ENCODE data around the gene AP3M1.

Gene AP3M1

GRCh38 chr10:74093530-74094164 lies 57.0 kb downstream of the AP3M1 start:
- Histone ChIP-seq H3K36me3 (peaks cover 57 to 93% (median 78%) of the 10 kb centered on the region in 3 donors), H3K4me3 (no peak overlapping the region)
- no peak for DNase-seq

GRCh38 chr10:74092372-74092771 lies 58.3 kb downstream of the AP3M1 start:
- Histone ChIP-seq H3K36me3 (peaks cover 50 to 83% (median 66%) of the 10 kb centered on the region in 3 donors), H3K4me1 (peaks cover 0 to 7% (median 0%) of the 10 kb centered on the region in 4 donors), H3K9me3 (no peaks in the 10 kb centered on the region), H3K27me3 (no peaks in the 10 kb centered on the region), H3K27ac (no peak overlapping the region), H3K4me3 (no peak overlapping the region)
- no peak for DNase-seq
- TF ChIP-seq CTCF (IDR thresholded peaks at IDR 0.05): no peak
- intact Hi-C loops (cut with DNase I; ENCODE audit: low total_unique reads): no loop called here

More at GRCh38 chr10:74093530-74094164, 57.0 kb downstream of the AP3M1 start:
- intact Hi-C loops (cut with DNase I; ENCODE audit: low total_unique reads): no loop called here
- Histone ChIP-seq H3K27me3 (no peaks in the 10 kb centered on the region), H3K4me1 (peaks cover 0 to 7% (median 0%) of the 10 kb centered on the region in 4 donors), H3K27ac (no peak overlapping the region), H3K9me3 (no peaks in the 10 kb centered on the region)
- no peak for TF ChIP-seq CTCF (IDR thresholded peaks at IDR 0.05)

- Histone ChIP-seq H3K4me3 (no peak overlapping the region), H3K27me3 (no peaks in the 10 kb centered on the region), H3K27ac (no peak overlapping the region), H3K9me3 (no peaks in the 10 kb centered on the region), H3K36me3 (peaks cover 32 to 73% (median 41%) of the 10 kb centered on the region in 3 donors), H3K4me1 (peaks cover 0 to 19% (median 0%) of the 10 kb centered on the region in 4 donors)
- intact Hi-C loops (cut with DNase I; ENCODE audit: low total_unique reads): loop anchor here (10.0 kb wide), 1 partner anchor 204 kb away; no protein-coding TSS in a partner anchor
- no peak for TF ChIP-seq CTCF (IDR thresholded peaks at IDR 0.05)
- DNase-seq: no peak
These were observed 61.9 kb downstream of the AP3M1 start for GRCh38 chr10:74088722-74089121.

- intact Hi-C loops (cut with DNase I; ENCODE audit: low total_unique reads): loop anchor here (10.0 kb wide), 1 partner anchor 202 kb away; no protein-coding TSS in a partner anchor
- no peaks in the 10 kb centered on the region for H3K27me3 ChIP-seq
- H3K9me3 ChIP-seq: no peaks in the 10 kb centered on the region
- H3K36me3 ChIP-seq: peaks cover 32 to 68% (median 40%) of the 10 kb centered on the region in 3 donors
- H3K4me1 ChIP-seq: peaks cover 0 to 42% (median 3%) of the 10 kb centered on the region in 4 donors
- no peak overlapping the region for H3K4me3 ChIP-seq
- DNase-seq: no peak
- no peak for TF ChIP-seq CTCF (IDR thresholded peaks at IDR 0.05)
- peak overlapping the region in 1 of 2 donors; percentile 10 for H3K27ac ChIP-seq
These were observed 64.3 kb downstream of the AP3M1 start for GRCh38 chr10:74086317-74086716.

- TF ChIP-seq CTCF (IDR thresholded peaks at IDR 0.05): no peak
- Histone ChIP-seq H3K36me3 (peaks cover 19 to 54% (median 28%) of the 10 kb centered on the region in 3 donors), H3K27ac (no peak overlapping the region)
These were observed 65.7 kb downstream of the AP3M1 start for GRCh38 chr10:74084955-74085354.

More at GRCh38 chr10:74084955-74085354, 65.7 kb downstream of the AP3M1 start:
- no peak for DNase-seq
- Histone ChIP-seq H3K4me1 (peaks cover 0 to 54% (median 12%) of the 10 kb centered on the region in 4 donors), H3K9me3 (no peaks in the 10 kb centered on the region), H3K4me3 (no peak overlapping the region), H3K27me3 (no peaks in the 10 kb centered on the region)
- intact Hi-C loops (cut with DNase I; ENCODE audit: low total_unique reads): loop anchor here (10.0 kb wide), 1 partner anchor 200 kb away; no protein-coding TSS in a partner anchor
